IPS-15b (cell line): ENCODE results near the gene PSAPL1.

Source experiments
- H3K27me3 ChIP-seq: one replicate; pipeline ENCODE4 v1.6.1; 2013; ENCODE audit warnings: low read length; ENCODE audit not compliant: control insufficient read depth, insufficient read depth
- H3K36me3 ChIP-seq: one replicate; pipeline ENCODE4 v1.6.1; 2013; ENCODE audit warnings: low read length; ENCODE audit not compliant: control insufficient read depth, insufficient read depth
- H3K4me1 ChIP-seq: one replicate; pipeline ENCODE4 v1.6.1; 2013; ENCODE audit warnings: mild to moderate bottlenecking, low read length; ENCODE audit not compliant: control insufficient read depth, insufficient read depth
- H3K4me3 ChIP-seq: one replicate; pipeline ENCODE4 v1.5.1; 2013; ENCODE audit warnings: low read depth, low read length
- H3K9ac ChIP-seq: one replicate; pipeline ENCODE4 v1.6.1; 2013; ENCODE audit warnings: low read depth, mild to moderate bottlenecking, low read length
- H3K9me3 ChIP-seq: one replicate; pipeline ENCODE4 v1.6.1; 2013; ENCODE audit warnings: mild to moderate bottlenecking, low read length; ENCODE audit not compliant: control insufficient read depth, insufficient read depth

PSAPL1 gene

GRCh38 chr4:7469023-7469422 is 34.3 kb upstream of the PSAPL1 start:
- Histone ChIP-seq H3K36me3 (no peaks in the 10 kb centered on the region), H3K9ac (no peak overlapping the region), H3K9me3 (no peaks in the 10 kb centered on the region), H3K4me1 (no peaks in the 10 kb centered on the region), H3K4me3 (no peak overlapping the region), H3K27me3 (no peaks in the 10 kb centered on the region)

DNA sequence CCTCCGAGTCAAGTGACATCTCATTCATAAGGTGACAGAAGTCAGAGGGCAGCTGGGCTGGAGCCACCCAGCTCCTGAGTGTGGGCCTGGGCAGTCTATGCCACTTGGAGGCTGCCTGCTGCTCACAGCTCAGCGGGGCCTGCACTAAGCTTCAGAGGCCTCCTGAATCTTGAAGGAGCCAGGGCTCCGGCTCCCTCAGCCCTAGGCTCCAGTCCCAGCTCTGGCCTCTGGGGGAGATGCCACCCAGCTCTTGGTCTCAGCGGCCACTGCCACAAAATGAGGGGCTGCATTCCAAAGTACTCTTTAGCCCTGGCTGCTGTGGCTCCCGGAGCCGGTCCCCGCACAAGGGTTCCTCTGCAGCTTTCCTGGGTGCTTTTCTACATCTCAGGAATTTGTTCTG is 32.7 kb upstream of the PSAPL1 start:
- H3K4me3 ChIP-seq = no peak overlapping the region
- no peak overlapping the region for H3K9ac ChIP-seq
- no peaks in the 10 kb centered on the region for H3K4me1 ChIP-seq
- no peaks in the 10 kb centered on the region for H3K36me3 ChIP-seq
- no peaks in the 10 kb centered on the region for H3K27me3 ChIP-seq
- H3K9me3 ChIP-seq = no peaks in the 10 kb centered on the region

- Histone ChIP-seq H3K9ac (no peak overlapping the region), H3K36me3 (no peaks in the 10 kb centered on the region), H3K27me3 (no peaks in the 10 kb centered on the region), H3K4me3 (no peak overlapping the region), H3K4me1 (no peaks in the 10 kb centered on the region), H3K9me3 (no peaks in the 10 kb centered on the region)
These were observed 32.2 kb upstream of the PSAPL1 start for GRCh38 chr4:7466904-7467303.

DNA sequence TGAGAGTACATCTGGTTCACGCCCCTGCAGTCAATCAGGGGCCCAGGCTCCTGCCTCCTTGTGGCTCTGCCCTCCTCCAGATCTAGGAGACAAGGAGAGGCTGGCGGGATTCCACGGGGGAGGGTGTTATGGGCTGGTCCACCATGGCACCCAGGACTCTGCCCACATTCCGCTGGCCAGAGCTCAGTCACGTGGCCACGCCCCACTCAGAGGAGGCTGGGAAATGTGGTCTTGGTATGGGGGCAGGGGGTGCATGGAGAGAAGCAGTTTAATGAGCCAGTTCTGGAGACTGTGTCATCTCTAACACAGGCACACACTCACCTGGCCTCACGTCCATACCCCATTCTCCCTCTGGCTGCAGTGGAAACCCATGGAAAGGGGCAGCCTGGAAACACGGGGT is 31.5 kb upstream of the PSAPL1 start:
- Histone ChIP-seq H3K9ac (no peak overlapping the region), H3K9me3 (no peaks in the 10 kb centered on the region), H3K36me3 (no peaks in the 10 kb centered on the region), H3K27me3 (no peaks in the 10 kb centered on the region), H3K4me1 (no peaks in the 10 kb centered on the region), H3K4me3 (no peak overlapping the region)

GRCh38 chr4:7465017-7465416 is 30.3 kb upstream of the PSAPL1 start:
- Histone ChIP-seq H3K4me1 (no peaks in the 10 kb centered on the region), H3K9me3 (no peaks in the 10 kb centered on the region), H3K9ac (no peak overlapping the region), H3K27me3 (no peaks in the 10 kb centered on the region), H3K4me3 (no peak overlapping the region), H3K36me3 (no peaks in the 10 kb centered on the region)

GRCh38 chr4:7464259-7464655 is 29.5 kb upstream of the PSAPL1 start:
- Histone ChIP-seq H3K27me3 (no peaks in the 10 kb centered on the region), H3K9me3 (no peaks in the 10 kb centered on the region), H3K4me1 (no peaks in the 10 kb centered on the region), H3K36me3 (no peaks in the 10 kb centered on the region), H3K4me3 (no peak overlapping the region), H3K9ac (no peak overlapping the region)

GRCh38 chr4:7463566-7464258 is 29.0 kb upstream of the PSAPL1 start:
- H3K9ac ChIP-seq = no peak overlapping the region
- no peaks in the 10 kb centered on the region for H3K36me3 ChIP-seq
- no peak overlapping the region for H3K4me3 ChIP-seq
- H3K4me1 ChIP-seq = no peaks in the 10 kb centered on the region
- H3K27me3 ChIP-seq = no peaks in the 10 kb centered on the region
- H3K9me3 ChIP-seq = no peaks in the 10 kb centered on the region

GRCh38 chr4:7462509-7462971 is 27.8 kb upstream of the PSAPL1 start:
- no peak overlapping the region for H3K4me3 ChIP-seq
- no peaks in the 10 kb centered on the region for H3K36me3 ChIP-seq
- no peaks in the 10 kb centered on the region for H3K9me3 ChIP-seq
- H3K9ac ChIP-seq = no peak overlapping the region
- H3K4me1 ChIP-seq = no peaks in the 10 kb centered on the region
- H3K27me3 ChIP-seq = no peaks in the 10 kb centered on the region

DNA sequence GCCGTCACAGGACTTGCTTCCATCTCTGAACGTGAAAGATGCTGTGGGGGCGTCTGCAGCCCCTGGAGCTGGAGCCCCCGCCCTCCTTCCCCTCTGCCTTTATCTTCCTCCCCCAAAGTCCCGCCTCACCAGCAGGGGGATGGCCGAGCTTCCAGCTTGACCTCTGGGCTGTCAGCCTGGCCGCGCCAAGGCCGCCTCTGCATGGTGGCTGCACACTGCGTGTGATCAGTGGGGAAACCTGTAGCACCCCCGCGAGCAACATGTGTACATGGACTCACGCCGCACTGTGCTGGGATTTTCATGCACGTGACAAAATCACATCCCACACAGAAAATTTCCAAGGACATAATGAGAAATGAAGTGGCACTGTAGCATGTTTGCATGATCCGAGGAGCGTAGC is 26.5 kb upstream of the PSAPL1 start:
- Histone ChIP-seq H3K36me3 (no peaks in the 10 kb centered on the region), H3K27me3 (no peaks in the 10 kb centered on the region), H3K4me3 (no peak overlapping the region), H3K9me3 (no peaks in the 10 kb centered on the region), H3K4me1 (no peaks in the 10 kb centered on the region), H3K9ac (no peak overlapping the region)

DNA sequence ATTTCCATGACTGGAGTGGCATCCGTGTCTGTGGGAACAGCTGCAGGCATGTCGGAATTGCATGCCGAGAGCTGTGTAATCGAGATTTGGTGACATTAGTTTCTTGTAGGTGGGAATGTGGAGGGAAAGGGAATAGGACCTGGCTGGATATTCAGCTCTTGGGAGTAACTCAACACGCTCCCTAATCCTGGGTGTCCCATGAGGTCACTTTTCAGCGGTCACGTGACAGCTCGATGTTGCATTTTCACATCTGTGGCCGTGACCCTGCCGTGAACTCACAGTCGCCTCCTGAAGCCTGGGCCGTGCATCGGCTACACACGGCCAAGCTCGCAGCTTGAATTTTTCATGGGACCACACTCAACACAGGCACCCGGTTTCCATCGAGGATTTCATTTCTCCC is 25.8 kb upstream of the PSAPL1 start:
- Histone ChIP-seq H3K27me3 (no peaks in the 10 kb centered on the region), H3K9ac (no peak overlapping the region), H3K4me1 (no peaks in the 10 kb centered on the region), H3K9me3 (no peaks in the 10 kb centered on the region), H3K4me3 (no peak overlapping the region), H3K36me3 (no peaks in the 10 kb centered on the region)

GRCh38 chr4:7459471-7459870 is 24.7 kb upstream of the PSAPL1 start:
- H3K27me3 ChIP-seq = no peaks in the 10 kb centered on the region
- H3K9ac ChIP-seq = no peak overlapping the region
- H3K4me3 ChIP-seq = no peak overlapping the region
- H3K36me3 ChIP-seq = no peaks in the 10 kb centered on the region
- H3K9me3 ChIP-seq = no peaks in the 10 kb centered on the region
- H3K4me1 ChIP-seq = no peaks in the 10 kb centered on the region

GRCh38 chr4:7458477-7458876 is 23.7 kb upstream of the PSAPL1 start:
- Histone ChIP-seq H3K9ac (no peak overlapping the region), H3K4me3 (no peak overlapping the region), H3K27me3 (no peaks in the 10 kb centered on the region), H3K9me3 (no peaks in the 10 kb centered on the region), H3K4me1 (no peaks in the 10 kb centered on the region), H3K36me3 (no peaks in the 10 kb centered on the region)
